GM23338 (cell line): ENCODE measurements around the gene PYDC2. TPM values are rescaled to one million over a fixed set of nuclear protein-coding genes. Genes with fewer than 3 reads are reported as not detected.

ENCODE experiments used
- ATAC-seq: fragments of 200-7000 bp; cut with Tn5 transposase; 3 replicates; pipeline ENCODE4 v1.9.1; 2020
- DNase-seq: peaks from one replicate; pipeline ENCODE4 v3.0.0-alpha.2; 2015; ENCODE audit warnings: low spot score
- H2AFZ ChIP-seq: fragments of 200-600 bp; sonication (generic); 2 replicates; pipeline ENCODE4 v1.8.0; 2016; ENCODE audit warnings: antibody characterized with exemption, mild to moderate bottlenecking, moderate library complexity
- H3F3A ChIP-seq: fragments of 200-600 bp; sonication (generic); replicated peaks from 2 replicates; pipeline ENCODE4 v1.8.0; 2017; ENCODE audit warnings: antibody characterized with exemption, mixed run types, low read depth
- H3K27ac ChIP-seq: fragments of 200-600 bp; sonication (generic); 2 replicates; pipeline ENCODE4 v1.6.1; 2016; ENCODE audit warnings: low read depth
- H3K27me3 ChIP-seq: fragments of 200-600 bp; sonication (generic); 2 replicates; pipeline ENCODE4 v1.8.0; 2016; ENCODE audit warnings: mild to moderate bottlenecking, mixed run types, moderate library complexity; ENCODE audit not compliant: insufficient read depth
- H3K36me3 ChIP-seq: fragments of 200-600 bp; sonication (generic); 2 replicates; pipeline ENCODE4 v1.8.0; 2016; ENCODE audit warnings: mild to moderate bottlenecking; ENCODE audit not compliant: insufficient read depth
- H3K4me1 ChIP-seq: fragments of 200-600 bp; sonication (generic); 2 replicates; pipeline ENCODE4 v1.8.0; 2016; ENCODE audit warnings: mild to moderate bottlenecking, moderate library complexity; ENCODE audit not compliant: insufficient read depth
- H3K4me2 ChIP-seq: fragments of 200-600 bp; sonication (generic); 2 replicates; pipeline ENCODE4 v1.7.1; 2017; ENCODE audit warnings: mixed run types
- H3K4me3 ChIP-seq: fragments of 200-600 bp; sonication (generic); 2 replicates; pipeline ENCODE4 v1.6.1; 2016; ENCODE audit warnings: mixed run types
- H3K79me2 ChIP-seq: fragments of 200-600 bp; sonication (generic); replicated peaks from 2 replicates; pipeline ENCODE4 v1.8.0; 2017; ENCODE audit warnings: mild to moderate bottlenecking; ENCODE audit not compliant: insufficient read depth
- H3K9me2 ChIP-seq: fragments of 200-600 bp; sonication (generic); 2 replicates; pipeline ENCODE4 v1.8.0; 2017; ENCODE audit not compliant: insufficient read depth
- H4K20me1 ChIP-seq: fragments of 200-600 bp; sonication (generic); replicated peaks from 2 replicates; pipeline ENCODE4 v1.8.0; 2017; ENCODE audit warnings: mild to moderate bottlenecking; ENCODE audit not compliant: insufficient read depth
- H3K27ac Mint-ChIP-seq: 2 replicates; pipeline ENCODE4 v1.8.0; 2020; ENCODE audit warnings: inconsistent platforms, mild to moderate bottlenecking, moderate library complexity, mixed read lengths
- H3K27me3 Mint-ChIP-seq: 3 replicates; pipeline ENCODE4 v1.8.0; 2022; ENCODE audit warnings: low read depth, mild to moderate bottlenecking, moderate library complexity, mixed read lengths, inconsistent platforms; ENCODE audit not compliant: insufficient read depth, poor library complexity
- H3K36me3 Mint-ChIP-seq: 3 replicates; pipeline ENCODE4 v1.8.0; 2021; ENCODE audit warnings: low read depth, mild to moderate bottlenecking, inconsistent platforms, moderate library complexity, mixed read lengths
- H3K4me1 Mint-ChIP-seq: 3 replicates; pipeline ENCODE4 v1.8.0; 2020; ENCODE audit warnings: mild to moderate bottlenecking, inconsistent platforms, mixed read lengths
- H3K4me3 Mint-ChIP-seq: 3 replicates; pipeline ENCODE4 v1.8.0; 2021; ENCODE audit warnings: moderate library complexity, mild to moderate bottlenecking, inconsistent platforms, mixed read lengths
- H3K9me3 Mint-ChIP-seq: 3 replicates; pipeline ENCODE4 v1.8.0; 2020; ENCODE audit warnings: moderate library complexity, mild to moderate bottlenecking, inconsistent platforms, mixed read lengths
- EZH2 ChIP-seq: fragments of 200-600 bp; sonication (generic); IDR thresholded peaks from one replicate; pipeline ENCODE4 v1.8.0; 2017; ENCODE audit warnings: antibody characterized with exemption, mild to moderate bottlenecking, low read depth; ENCODE audit not compliant: unreplicated experiment
- EZH2phosphoT487 ChIP-seq: fragments of 200-600 bp; sonication (generic); IDR thresholded peaks from one replicate; pipeline ENCODE4 v1.8.1; 2018; ENCODE audit warnings: antibody characterized with exemption; ENCODE audit not compliant: unreplicated experiment
- NANOG ChIP-seq: IDR thresholded peaks from 2 replicates; pipeline ENCODE4 v1.6.1; 2016; ENCODE audit warnings: antibody characterized with exemption, borderline replicate concordance
- POLR2AphosphoS5 ChIP-seq: IDR thresholded peaks from 2 replicates; pipeline ENCODE4 v1.6.1; 2016; ENCODE audit warnings: antibody characterized with exemption, low read depth
- REST ChIP-seq: IDR thresholded peaks from one replicate; pipeline ENCODE4 v1.6.1; 2018; ENCODE audit warnings: antibody characterized with exemption; ENCODE audit not compliant: unreplicated experiment
- STAT1 ChIP-seq: IDR thresholded peaks from one replicate; pipeline ENCODE4 v1.6.1; 2016; ENCODE audit warnings: antibody characterized with exemption; ENCODE audit not compliant: unreplicated experiment
- ZNF114 ChIP-seq: fragments of 250-450 bp; sonication (Bioruptor Pico); IDR thresholded peaks from 2 replicates; pipeline ENCODE4 v1.5.0; 2020; ENCODE audit warnings: mild to moderate bottlenecking, moderate library complexity
- ZNF331 ChIP-seq: fragments of 250-450 bp; sonication (Bioruptor Pico); IDR thresholded peaks from 2 replicates; pipeline ENCODE4 v1.5.0; 2020; ENCODE audit warnings: low read depth, mild to moderate bottlenecking, moderate library complexity
- polyA plus RNA-seq: library from polyadenylated mRNA; unstranded; fragments of >200 nt; fragmentation: Nextera tagmentation; extraction: Ambion mirVana; gene quantifications from 2 replicates; pipeline ENCODE4 v1.2.1, GENCODE V29; 2016
- total RNA-seq: library from RNA; depleted of rRNA; stranded (reverse); fragments of >200 nt; shearing (Covaris generic); gene quantifications from 2 replicates; pipeline ENCODE4 v1.2.3, GENCODE V29; 2014
- TF ChIP-seq, protein P1 (sequence below): fragments of 250-450 bp; sonication (Bioruptor Pico); IDR thresholded peaks from 2 replicates; pipeline ENCODE4 v1.5.0; 2020; ENCODE audit warnings: mild to moderate bottlenecking, moderate library complexity
- TF ChIP-seq, protein P2 (sequence below), 2 experiments: fragments of 200-600 bp in 1 of 2; sonication (generic) in 1 of 2; conservative IDR thresholded peaks; 2 replicates each; pipeline versions ENCODE4 v1.5.1 to v1.6.1; 2016 to 2017; ENCODE audit warnings: antibody characterized with exemption in 2 of 2, low read depth in 2 of 2, mild to moderate bottlenecking in 2 of 2, moderate library complexity in 1 of 2
- TF ChIP-seq, protein P3 (sequence below): IDR thresholded peaks from 2 replicates; pipeline ENCODE4 v1.6.1; 2016; ENCODE audit warnings: antibody characterized with exemption

PYDC2 gene
- total and polyA plus RNA-seq, 2 experiments from 2014 or later, result not detected

GRCh38 chr3:191484461-191484860, 23.5 kb downstream of the PYDC2 start:
- H3K4me1 ChIP-seq, result no peaks in the 10 kb centered on the region
- peaks cover 3% of the 10 kb centered on the region; the same call in 1 of the 3 replicates for H3K36me3 Mint-ChIP-seq
- ATAC-seq, result no peak
- no peak overlapping the region for H2AFZ ChIP-seq
- no peak overlapping the region for H3K4me3 ChIP-seq
- no peaks in the 10 kb centered on the region for H3K27me3 Mint-ChIP-seq
- H3K27ac ChIP-seq, result no peak overlapping the region
- peaks cover 6% of the 10 kb centered on the region; the same call in 2 of the 3 replicates for H3K9me3 Mint-ChIP-seq
- no peaks in the 10 kb centered on the region for H3K27me3 ChIP-seq
- H3K9me2 ChIP-seq, result no peaks in the 10 kb centered on the region
- H3K4me1 Mint-ChIP-seq, result no peaks in the 10 kb centered on the region
- no peaks in the 10 kb centered on the region for H4K20me1 ChIP-seq
- TF ChIP-seq POLR2AphosphoS5, result no peak
- no peak for TF ChIP-seq ZNF114 (CRISPR knock-in tag)
- TF ChIP-seq EZH2, result no peak
- no peak for TF ChIP-seq ZNF331 (CRISPR knock-in tag)
- TF ChIP-seq, protein P1, sequence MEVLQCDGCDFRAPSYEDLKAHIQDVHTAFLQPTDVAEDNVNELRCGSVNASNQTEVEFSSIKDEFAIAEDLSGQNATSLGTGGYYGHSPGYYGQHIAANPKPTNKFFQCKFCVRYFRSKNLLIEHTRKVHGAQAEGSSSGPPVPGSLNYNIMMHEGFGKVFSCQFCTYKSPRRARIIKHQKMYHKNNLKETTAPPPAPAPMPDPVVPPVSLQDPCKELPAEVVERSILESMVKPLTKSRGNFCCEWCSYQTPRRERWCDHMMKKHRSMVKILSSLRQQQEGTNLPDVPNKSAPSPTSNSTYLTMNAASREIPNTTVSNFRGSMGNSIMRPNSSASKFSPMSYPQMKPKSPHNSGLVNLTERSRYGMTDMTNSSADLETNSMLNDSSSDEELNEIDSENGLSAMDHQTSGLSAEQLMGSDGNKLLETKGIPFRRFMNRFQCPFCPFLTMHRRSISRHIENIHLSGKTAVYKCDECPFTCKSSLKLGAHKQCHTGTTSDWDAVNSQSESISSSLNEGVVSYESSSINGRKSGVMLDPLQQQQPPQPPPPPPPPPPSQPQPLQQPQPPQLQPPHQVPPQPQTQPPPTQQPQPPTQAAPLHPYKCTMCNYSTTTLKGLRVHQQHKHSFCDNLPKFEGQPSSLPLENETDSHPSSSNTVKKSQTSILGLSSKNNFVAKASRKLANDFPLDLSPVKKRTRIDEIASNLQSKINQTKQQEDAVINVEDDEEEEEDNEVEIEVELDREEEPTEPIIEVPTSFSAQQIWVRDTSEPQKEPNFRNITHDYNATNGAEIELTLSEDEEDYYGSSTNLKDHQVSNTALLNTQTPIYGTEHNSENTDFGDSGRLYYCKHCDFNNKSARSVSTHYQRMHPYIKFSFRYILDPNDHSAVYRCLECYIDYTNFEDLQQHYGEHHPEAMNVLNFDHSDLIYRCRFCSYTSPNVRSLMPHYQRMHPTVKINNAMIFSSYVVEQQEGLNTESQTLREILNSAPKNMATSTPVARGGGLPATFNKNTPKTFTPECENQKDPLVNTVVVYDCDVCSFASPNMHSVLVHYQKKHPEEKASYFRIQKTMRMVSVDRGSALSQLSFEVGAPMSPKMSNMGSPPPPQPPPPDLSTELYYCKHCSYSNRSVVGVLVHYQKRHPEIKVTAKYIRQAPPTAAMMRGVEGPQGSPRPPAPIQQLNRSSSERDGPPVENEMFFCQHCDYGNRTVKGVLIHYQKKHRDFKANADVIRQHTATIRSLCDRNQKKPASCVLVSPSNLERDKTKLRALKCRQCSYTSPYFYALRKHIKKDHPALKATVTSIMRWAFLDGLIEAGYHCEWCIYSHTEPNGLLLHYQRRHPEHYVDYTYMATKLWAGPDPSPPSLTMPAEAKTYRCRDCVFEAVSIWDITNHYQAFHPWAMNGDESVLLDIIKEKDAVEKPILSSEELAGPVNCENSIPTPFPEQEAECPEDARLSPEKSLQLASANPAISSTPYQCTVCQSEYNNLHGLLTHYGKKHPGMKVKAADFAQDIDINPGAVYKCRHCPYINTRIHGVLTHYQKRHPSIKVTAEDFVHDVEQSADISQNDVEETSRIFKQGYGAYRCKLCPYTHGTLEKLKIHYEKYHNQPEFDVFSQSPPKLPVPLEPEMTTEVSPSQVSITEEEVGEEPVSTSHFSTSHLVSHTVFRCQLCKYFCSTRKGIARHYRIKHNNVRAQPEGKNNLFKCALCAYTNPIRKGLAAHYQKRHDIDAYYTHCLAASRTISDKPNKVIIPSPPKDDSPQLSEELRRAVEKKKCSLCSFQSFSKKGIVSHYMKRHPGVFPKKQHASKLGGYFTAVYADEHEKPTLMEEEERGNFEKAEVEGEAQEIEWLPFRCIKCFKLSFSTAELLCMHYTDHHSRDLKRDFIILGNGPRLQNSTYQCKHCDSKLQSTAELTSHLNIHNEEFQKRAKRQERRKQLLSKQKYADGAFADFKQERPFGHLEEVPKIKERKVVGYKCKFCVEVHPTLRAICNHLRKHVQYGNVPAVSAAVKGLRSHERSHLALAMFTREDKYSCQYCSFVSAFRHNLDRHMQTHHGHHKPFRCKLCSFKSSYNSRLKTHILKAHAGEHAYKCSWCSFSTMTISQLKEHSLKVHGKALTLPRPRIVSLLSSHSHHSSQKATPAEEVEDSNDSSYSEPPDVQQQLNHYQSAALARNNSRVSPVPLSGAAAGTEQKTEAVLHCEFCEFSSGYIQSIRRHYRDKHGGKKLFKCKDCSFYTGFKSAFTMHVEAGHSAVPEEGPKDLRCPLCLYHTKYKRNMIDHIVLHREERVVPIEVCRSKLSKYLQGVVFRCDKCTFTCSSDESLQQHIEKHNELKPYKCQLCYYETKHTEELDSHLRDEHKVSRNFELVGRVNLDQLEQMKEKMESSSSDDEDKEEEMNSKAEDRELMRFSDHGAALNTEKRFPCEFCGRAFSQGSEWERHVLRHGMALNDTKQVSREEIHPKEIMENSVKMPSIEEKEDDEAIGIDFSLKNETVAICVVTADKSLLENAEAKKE (CRISPR knock-in tag), result no peak
- TF ChIP-seq STAT1, result no peak
- TF ChIP-seq EZH2phosphoT487, result no peak
- no peak for TF ChIP-seq NANOG
- TF ChIP-seq, protein P2, sequence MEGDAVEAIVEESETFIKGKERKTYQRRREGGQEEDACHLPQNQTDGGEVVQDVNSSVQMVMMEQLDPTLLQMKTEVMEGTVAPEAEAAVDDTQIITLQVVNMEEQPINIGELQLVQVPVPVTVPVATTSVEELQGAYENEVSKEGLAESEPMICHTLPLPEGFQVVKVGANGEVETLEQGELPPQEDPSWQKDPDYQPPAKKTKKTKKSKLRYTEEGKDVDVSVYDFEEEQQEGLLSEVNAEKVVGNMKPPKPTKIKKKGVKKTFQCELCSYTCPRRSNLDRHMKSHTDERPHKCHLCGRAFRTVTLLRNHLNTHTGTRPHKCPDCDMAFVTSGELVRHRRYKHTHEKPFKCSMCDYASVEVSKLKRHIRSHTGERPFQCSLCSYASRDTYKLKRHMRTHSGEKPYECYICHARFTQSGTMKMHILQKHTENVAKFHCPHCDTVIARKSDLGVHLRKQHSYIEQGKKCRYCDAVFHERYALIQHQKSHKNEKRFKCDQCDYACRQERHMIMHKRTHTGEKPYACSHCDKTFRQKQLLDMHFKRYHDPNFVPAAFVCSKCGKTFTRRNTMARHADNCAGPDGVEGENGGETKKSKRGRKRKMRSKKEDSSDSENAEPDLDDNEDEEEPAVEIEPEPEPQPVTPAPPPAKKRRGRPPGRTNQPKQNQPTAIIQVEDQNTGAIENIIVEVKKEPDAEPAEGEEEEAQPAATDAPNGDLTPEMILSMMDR (conservative IDR thresholded peaks at IDR 0.05; ENCODE audit: low read depth in 2 of 2), result no peak
- TF ChIP-seq REST, result no peak
- TF ChIP-seq, protein P3, sequence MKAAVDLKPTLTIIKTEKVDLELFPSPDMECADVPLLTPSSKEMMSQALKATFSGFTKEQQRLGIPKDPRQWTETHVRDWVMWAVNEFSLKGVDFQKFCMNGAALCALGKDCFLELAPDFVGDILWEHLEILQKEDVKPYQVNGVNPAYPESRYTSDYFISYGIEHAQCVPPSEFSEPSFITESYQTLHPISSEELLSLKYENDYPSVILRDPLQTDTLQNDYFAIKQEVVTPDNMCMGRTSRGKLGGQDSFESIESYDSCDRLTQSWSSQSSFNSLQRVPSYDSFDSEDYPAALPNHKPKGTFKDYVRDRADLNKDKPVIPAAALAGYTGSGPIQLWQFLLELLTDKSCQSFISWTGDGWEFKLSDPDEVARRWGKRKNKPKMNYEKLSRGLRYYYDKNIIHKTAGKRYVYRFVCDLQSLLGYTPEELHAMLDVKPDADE, result no peak
- H3F3A ChIP-seq, result no peaks in the 10 kb centered on the region
- no peak overlapping the region for H3K4me2 ChIP-seq
- DNase-seq, result no peak
- no peak overlapping the region for H3K27ac Mint-ChIP-seq
- H3K36me3 ChIP-seq, result no peaks in the 10 kb centered on the region
- no peaks in the 10 kb centered on the region for H3K79me2 ChIP-seq
- H3K4me3 Mint-ChIP-seq, result no peak overlapping the region
